HepG2 (cell line): Measurements from ENCODE around the gene FNIP2. TPM values are rescaled to one million over a fixed set of nuclear protein-coding genes. Genes with fewer than 3 reads are reported as not detected.

Experiments
- ATAC-seq: fragments of 200-7000 bp; cut with Tn5 transposase; 3 replicates; pipeline ENCODE4 v1.9.1; 2020; ENCODE audit warnings: mild to moderate bottlenecking, moderate library complexity
- BruUV-seq: library from RNA; stranded (reverse); fragments of 400-500 nt; replicated peaks from 2 replicates; lab custom pipeline; 2021; lab: Mats Ljungman, UMichigan
- CTCF ChIA-PET: fragments of 300-600 bp; formaldehyde crosslinking; extraction: SDS; loops from one replicate; lab custom pipeline; 2021; ENCODE audit warnings: low total read pairs, inconsistent platforms, low intra/inter-chr PET ratio; lab: Yijun Ruan, JAX
- POLR2A ChIA-PET: fragments of 350-600 bp; sonication (Branson Sonifier 250); formaldehyde crosslinking; loops from one replicate; lab custom pipeline; 2020; ENCODE audit warnings: antibody characterized with exemption, inconsistent platforms; lab: Yijun Ruan, JAX
- DNase-seq: peaks from one replicate; pipeline ENCODE4 v3.0.0-alpha.2; 2015; ENCODE audit warnings: low spot score
- FAIRE-seq: peaks from 3 replicates; lab custom pipeline; 2011; peaks lifted over from hg19 to GRCh38; lab: Jason Lieb, UNC
- H2AFZ ChIP-seq: one replicate; pipeline ENCODE4 v1.6.1; 2011; ENCODE audit warnings: low read length, inconsistent platforms
- H3K27ac ChIP-seq: fragments of 300-600 bp; 3 replicates; pipeline ENCODE4 v1.8.0; 2011; ENCODE audit warnings: mixed run types, mild to moderate bottlenecking, mixed read lengths, low read length, inconsistent platforms; ENCODE audit not compliant: insufficient read depth; ENCODE audit errors: extremely low read length
- H3K27me3 ChIP-seq, 2 experiments: fragments of 200-600 bp in 1 of 2; 2 replicates in 1 of 2; 3 replicates in 1 of 2; pipeline versions ENCODE4 v1.6.0 to v1.8.0; 2011; ENCODE audit warnings: low read length in 2 of 2, mild to moderate bottlenecking in 2 of 2, moderate library complexity in 2 of 2, inconsistent platforms in 1 of 2; ENCODE audit not compliant: insufficient read depth in 2 of 2, control insufficient read depth in 1 of 2
- H3K36me3 ChIP-seq, 2 experiments: fragments of 200-600 bp in 1 of 2; replicated peaks in 1 of 2; 2 replicates in 1 of 2; 3 replicates in 1 of 2; pipeline versions ENCODE4 v1.5.1 to v1.8.0; 2011; ENCODE audit warnings: low read length in 2 of 2, inconsistent platforms in 1 of 2; ENCODE audit not compliant: insufficient read depth in 2 of 2, control insufficient read depth in 1 of 2
- H3K4me1 ChIP-seq: 2 replicates; pipeline ENCODE4 v1.5.1; 2012; ENCODE audit warnings: low read length, inconsistent platforms; ENCODE audit not compliant: insufficient read depth
- H3K4me2 ChIP-seq: 2 replicates; pipeline ENCODE4 v1.6.0; 2011; ENCODE audit warnings: low read depth, low read length, inconsistent platforms
- H3K4me3 ChIP-seq, 3 experiments: fragments of 200-600 bp in 1 of 3; sonication (generic), shearing (Covaris generic) in 1 of 3; replicated peaks in 1 of 3; 2 replicates each; pipeline ENCODE4 v1.5.1; 2011 to 2016; ENCODE audit warnings: low read length in 3 of 3, inconsistent platforms in 2 of 3, low read depth in 2 of 3, mild to moderate bottlenecking in 2 of 3, control low read depth in 1 of 3, mixed read lengths in 1 of 3; ENCODE audit not compliant: insufficient read depth in 1 of 3
- H3K79me2 ChIP-seq: one replicate; pipeline ENCODE4 v1.6.1; 2011; ENCODE audit warnings: low read length, inconsistent platforms; ENCODE audit not compliant: insufficient read depth
- H3K9ac ChIP-seq: 2 replicates; pipeline ENCODE4 v1.6.0; 2011; ENCODE audit warnings: mild to moderate bottlenecking, low read depth, low read length, inconsistent platforms; ENCODE audit not compliant: insufficient read depth
- H3K9me3 ChIP-seq: 2 replicates; pipeline ENCODE4 v1.5.1; 2012; ENCODE audit warnings: mild to moderate bottlenecking, low read length
- H4K20me1 ChIP-seq: 2 replicates; pipeline ENCODE4 v1.6.0; 2011; ENCODE audit warnings: inconsistent platforms, mild to moderate bottlenecking, low read length, moderate library complexity; ENCODE audit not compliant: insufficient read depth
- ATF3 ChIP-seq: sonication (generic); formaldehyde crosslinking; IDR thresholded peaks from 2 replicates; pipeline ENCODE4 v1.4.0; 2020; ENCODE audit warnings: missing genetic modification reagents
- CEBPG ChIP-seq: IDR thresholded peaks from 2 replicates; pipeline ENCODE4 v1.6.1; 2016
- DZIP1 ChIP-seq: sonication (generic); formaldehyde crosslinking; IDR thresholded peaks from 2 replicates; pipeline ENCODE4 v1.5.0; 2020; ENCODE audit warnings: mild to moderate bottlenecking, missing genetic modification reagents
- HDAC1 ChIP-seq: sonication (generic); formaldehyde crosslinking; IDR thresholded peaks from 2 replicates; pipeline ENCODE4 v1.5.1; 2020; ENCODE audit warnings: mild to moderate bottlenecking, missing genetic modification reagents
- HOXA9 ChIP-seq: sonication (generic); formaldehyde crosslinking; IDR thresholded peaks from 2 replicates; pipeline ENCODE4 v1.8.1; 2022; ENCODE audit warnings: missing genetic modification reagents, mild to moderate bottlenecking, moderate library complexity, borderline replicate concordance
- NFYB ChIP-seq: sonication (generic); formaldehyde crosslinking; IDR thresholded peaks from 2 replicates; pipeline ENCODE4 v1.4.0; 2020; ENCODE audit warnings: missing genetic modification reagents
- NR2C2 ChIP-seq: sonication (generic); formaldehyde crosslinking; IDR thresholded peaks from 2 replicates; pipeline ENCODE4 v1.4.0; 2020; ENCODE audit warnings: missing genetic modification reagents, mild to moderate bottlenecking, moderate library complexity, borderline replicate concordance
- PRDM4 ChIP-seq: sonication (generic); formaldehyde crosslinking; IDR thresholded peaks from 2 replicates; pipeline ENCODE4 v1.9.0; 2021; ENCODE audit warnings: missing genetic modification reagents, borderline replicate concordance
- REPIN1 ChIP-seq: sonication (generic); formaldehyde crosslinking; IDR thresholded peaks from 2 replicates; pipeline ENCODE4 v1.8.0; 2022; ENCODE audit warnings: missing genetic modification reagents, low read depth, mild to moderate bottlenecking, borderline replicate concordance
- SYNCRIP ChIP-seq: fragments of 200-400 bp; formaldehyde crosslinking; IDR thresholded peaks from 2 replicates; pipeline ENCODE4 v1.6.1; 2018; ENCODE audit warnings: mild to moderate bottlenecking, low read depth, low read length; ENCODE audit not compliant: insufficient read depth
- TBL1XR1 ChIP-seq: fragments of 150-350 bp; IDR thresholded peaks from 2 replicates; pipeline ENCODE4 v1.6.1; 2014; ENCODE audit warnings: borderline replicate concordance, low read length; ENCODE audit not compliant: partially characterized antibody
- TEAD2 ChIP-seq: sonication (generic); formaldehyde crosslinking; IDR thresholded peaks from 2 replicates; pipeline ENCODE4 v1.9.0; 2021; ENCODE audit warnings: missing genetic modification reagents
- TGIF2 ChIP-seq: IDR thresholded peaks from 2 replicates; pipeline ENCODE4 v1.6.1; 2016; ENCODE audit warnings: control low read depth, missing compliant biosample characterization
- ZNF18 ChIP-seq: sonication (generic); formaldehyde crosslinking; IDR thresholded peaks from 2 replicates; pipeline ENCODE4 v1.8.0; 2022; ENCODE audit warnings: mild to moderate bottlenecking, missing genetic modification reagents; ENCODE audit not compliant: insufficient replicate concordance
- ZNF564 ChIP-seq: sonication (generic); formaldehyde crosslinking; IDR thresholded peaks from 2 replicates; pipeline ENCODE4 v1.8.1; 2023; ENCODE audit warnings: mild to moderate bottlenecking, missing genetic modification reagents
- WGBS: methylation state at CpG from one replicate; pipeline ENCODE4 v1.1.6; 2017; ENCODE audit warnings: low lambda C conversion rate; 5-methylcytosine and 5-hydroxymethylcytosine counted together
- in situ Hi-C: cut with HindIII; loops from 2 replicates; pipeline ENCODE4 v1.10.0; 2017; ENCODE audit warnings: low pct_unique_long_range_greater_than_20kb; ENCODE audit not compliant: extremely low pct_ligation_motif_present
- intact Hi-C: fragments of 100-400 bp; cut with micrococcal nuclease; formaldehyde crosslinking; loops from one replicate; pipeline ENCODE4 v1.10.0; 2022; ENCODE audit not compliant: unreplicated experiment
- polyA plus RNA-seq, 8 experiments: library from polyadenylated mRNA; depleted of rRNA in 3 of 8; stranded (reverse) in 7 of 8; unstranded in 1 of 8; fragments of >200 nt; fragmentation: Illumina TruSeq in 4 of 8; extraction: Trizol in 4 of 8; gene quantifications; 2 replicates each; pipeline versions ENCODE4 v1.2.1 to v1.2.3, GENCODE V29; 2011 to 2016; ENCODE audit warnings: low read depth in 4 of 8, missing spikeins in 1 of 8, mixed read lengths in 1 of 8; ENCODE audit not compliant: insufficient read depth in 1 of 8
- total RNA-seq, 5 experiments: library from RNA; depleted of rRNA; stranded (reverse); fragments of >200 nt; fragmentation: Illumina TruSeq; extraction: Trizol; gene quantifications; 2 replicates each; pipeline ENCODE4 v1.2.3, GENCODE V29; 2016; ENCODE audit warnings: low read depth in 1 of 5

Gene FNIP2
- total and polyA plus RNA-seq, 2 of the 13 experiments (the other 11 are each of a cell fraction or from before 2014, with no cell fraction given), result 15.5 to 21.0 TPM

GRCh38 chr4:158802914-158803313 lies 34.1 kb downstream of the FNIP2 start:
- 95% methylated on average over 1 of the region's 1 CpG for WGBS
- Histone ChIP-seq H3K27me3 (no peaks in the 10 kb centered on the region), H2AFZ (no peak overlapping the region), H3K27ac (no peak overlapping the region), H3K9me3 (no peaks in the 10 kb centered on the region), H3K4me2 (no peak overlapping the region), H3K79me2 (peaks cover 82% of the 10 kb centered on the region), H3K4me3 (no peak overlapping the region), H4K20me1 (no peaks in the 10 kb centered on the region; the same call in 1 of the 2 replicates), H3K4me1 (peaks cover 66% of the 10 kb centered on the region), H3K36me3 (no peaks in the 10 kb centered on the region), H3K9ac (no peak overlapping the region)
- BruUV-seq, result no TSS peak
- FAIRE-seq (no peak), ATAC-seq (no peak), DNase-seq (no peak)
- ChIA-PET POLR2A (no interaction called here), CTCF (no interaction called here)
- in situ Hi-C loops (no loop called here), intact Hi-C loops (no loop called here)
- TF ChIP-seq HOXA9 (CRISPR knock-in tag), result no peak
- no peak for TF ChIP-seq TGIF2 (CRISPR knock-in tag)
- no peak for TF ChIP-seq PRDM4 (CRISPR knock-in tag)
- TF ChIP-seq NFYB (CRISPR knock-in tag), result no peak
- TF ChIP-seq TEAD2 (CRISPR knock-in tag), result no peak
- TF ChIP-seq CEBPG (CRISPR knock-in tag), result no peak
- TF ChIP-seq ZNF18, result no peak
- TF ChIP-seq SYNCRIP, result no peak
- no peak for TF ChIP-seq TBL1XR1
- TF ChIP-seq NR2C2 (CRISPR knock-in tag), result no peak
- no peak for TF ChIP-seq ATF3 (CRISPR knock-in tag)
- no peak for TF ChIP-seq HDAC1 (CRISPR knock-in tag)
- no peak for TF ChIP-seq REPIN1
- no peak for TF ChIP-seq DZIP1 (CRISPR knock-in tag)
- no peak for TF ChIP-seq ZNF564 (CRISPR knock-in tag)
